Progenitor cell of endocrine pancreas (in vitro differentiated cells): Measurements from ENCODE around the gene FOXP1. TPM values are rescaled to one million over a fixed set of nuclear protein-coding genes. Genes with fewer than 3 reads are reported as not detected.

Experiments used
- DNase-seq: peaks from one replicate; pipeline ENCODE4 v3.0.0; 2021; ENCODE audit warnings: low spot score; ENCODE audit not compliant: unreplicated experiment
- H3K27ac Mint-ChIP-seq: 2 replicates; pipeline ENCODE4 v1.8.0; 2021; ENCODE audit warnings: mild to moderate bottlenecking, moderate library complexity, mixed read lengths
- H3K27me3 Mint-ChIP-seq: 2 replicates; pipeline ENCODE4 v1.8.0; 2021; ENCODE audit warnings: mixed read lengths
- H3K36me3 Mint-ChIP-seq: 2 replicates; pipeline ENCODE4 v1.8.0; 2022; ENCODE audit warnings: mixed read lengths; ENCODE audit not compliant: insufficient read depth
- H3K4me1 Mint-ChIP-seq: 2 replicates; pipeline ENCODE4 v1.8.0; 2021; ENCODE audit warnings: low read depth, mixed read lengths
- H3K4me3 Mint-ChIP-seq: 2 replicates; pipeline ENCODE4 v1.8.0; 2021; ENCODE audit warnings: low read depth, mild to moderate bottlenecking, moderate library complexity, mixed read lengths
- H3K9me3 Mint-ChIP-seq: 2 replicates; pipeline ENCODE4 v1.8.0; 2021; ENCODE audit warnings: low read depth, mixed read lengths
- CTCF ChIP-seq: fragments of 200-600 bp; sonication (generic); IDR thresholded peaks from one replicate; pipeline ENCODE4 v1.5.0; 2021; ENCODE audit warnings: antibody characterized with exemption, mild to moderate bottlenecking; ENCODE audit not compliant: unreplicated experiment
- total RNA-seq: library from RNA; stranded (reverse); gene quantifications from 2 replicates; pipeline ENCODE4 v1.2.1, GENCODE V29; 2021

The FOXP1 gene
- total RNA-seq, 1 donor from 2014 or later: 242 TPM

GRCh38 chr3:71432044-71432975 is 151.2 kb downstream of the FOXP1 start:
- H3K4me1 Mint-ChIP-seq: peaks cover 34% of the 10 kb centered on the region
- peaks cover 9% of the 10 kb centered on the region for H3K9me3 Mint-ChIP-seq
- peak overlapping the region; percentile 60 for H3K27ac Mint-ChIP-seq
- H3K27me3 Mint-ChIP-seq: no peaks in the 10 kb centered on the region
- no peak for DNase-seq
- TF ChIP-seq CTCF: no peak
- peaks cover 17% of the 10 kb centered on the region for H3K36me3 Mint-ChIP-seq
- H3K4me3 Mint-ChIP-seq: no peak overlapping the region

- Mint-ChIP-seq H3K4me1 (peaks cover 36% of the 10 kb centered on the region), H3K27ac (peak overlapping the region; percentile 50), H3K27me3 (no peaks in the 10 kb centered on the region)
Observed at GRCh38 chr3:71430941-71431552, 152.5 kb downstream of the FOXP1 start.

GRCh38 chr3:71429597-71429988 is 153.9 kb downstream of the FOXP1 start:
- Mint-ChIP-seq H3K27ac (no peak overlapping the region), H3K4me3 (no peak overlapping the region), H3K27me3 (no peaks in the 10 kb centered on the region), H3K36me3 (peaks cover 10% of the 10 kb centered on the region), H3K9me3 (peaks cover under 1% of the 10 kb centered on the region), H3K4me1 (peaks cover 33% of the 10 kb centered on the region)
- TF ChIP-seq CTCF: no peak
- DNase-seq: no peak

More at GRCh38 chr3:71430941-71431552, 152.5 kb downstream of the FOXP1 start:
- Mint-ChIP-seq H3K9me3 (peaks cover 6% of the 10 kb centered on the region), H3K36me3 (peaks cover 11% of the 10 kb centered on the region), H3K4me3 (no peak overlapping the region)
- TF ChIP-seq CTCF: no peak
- DNase-seq: no peak

- no peaks in the 10 kb centered on the region for H3K9me3 Mint-ChIP-seq
- H3K27ac Mint-ChIP-seq: peak overlapping the region; percentile 16
- TF ChIP-seq CTCF: no peak
Observed at GRCh38 chr3:71428841-71429596, 154.5 kb downstream of the FOXP1 start.

More at GRCh38 chr3:71428841-71429596, 154.5 kb downstream of the FOXP1 start:
- H3K4me1 Mint-ChIP-seq: peaks cover 31% of the 10 kb centered on the region
- no peaks in the 10 kb centered on the region for H3K27me3 Mint-ChIP-seq
- no peak for DNase-seq
- H3K4me3 Mint-ChIP-seq: no peak overlapping the region
- peaks cover 10% of the 10 kb centered on the region for H3K36me3 Mint-ChIP-seq
